ENCODE results near the gene ECI1.
"Not testable (repeated sequence)": the region's sequence is repeated elsewhere in the genome, so short reads cannot be mapped to it uniquely, and the experiment has no call there.

Gene ECI1

GRCh38 chr16:2278956-2279800 lies 27.8 kb upstream of the ECI1 start:
- DNase-seq = no peak

DNA sequence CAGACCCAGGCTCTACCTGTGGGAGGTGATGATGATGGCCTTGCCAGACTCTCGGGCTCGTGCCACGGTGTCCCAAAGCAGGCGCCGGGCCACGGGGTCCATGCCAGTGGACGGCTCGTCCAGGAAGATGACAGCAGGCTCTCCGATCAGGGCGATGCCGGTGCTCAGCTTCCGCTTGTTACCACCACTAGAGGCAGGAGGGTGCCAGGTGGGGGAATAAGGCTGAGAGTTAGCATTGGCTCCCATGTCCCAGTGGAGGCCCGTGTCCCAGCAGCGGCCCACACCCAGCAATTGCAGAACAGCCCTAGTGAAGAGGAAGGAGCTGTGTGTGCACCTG lies 26.9 kb upstream of the ECI1 start:
- no peak for DNase-seq

GRCh38 chr16:2277466-2278271 lies 26.3 kb upstream of the ECI1 start:
- no peak for DNase-seq

DNA sequence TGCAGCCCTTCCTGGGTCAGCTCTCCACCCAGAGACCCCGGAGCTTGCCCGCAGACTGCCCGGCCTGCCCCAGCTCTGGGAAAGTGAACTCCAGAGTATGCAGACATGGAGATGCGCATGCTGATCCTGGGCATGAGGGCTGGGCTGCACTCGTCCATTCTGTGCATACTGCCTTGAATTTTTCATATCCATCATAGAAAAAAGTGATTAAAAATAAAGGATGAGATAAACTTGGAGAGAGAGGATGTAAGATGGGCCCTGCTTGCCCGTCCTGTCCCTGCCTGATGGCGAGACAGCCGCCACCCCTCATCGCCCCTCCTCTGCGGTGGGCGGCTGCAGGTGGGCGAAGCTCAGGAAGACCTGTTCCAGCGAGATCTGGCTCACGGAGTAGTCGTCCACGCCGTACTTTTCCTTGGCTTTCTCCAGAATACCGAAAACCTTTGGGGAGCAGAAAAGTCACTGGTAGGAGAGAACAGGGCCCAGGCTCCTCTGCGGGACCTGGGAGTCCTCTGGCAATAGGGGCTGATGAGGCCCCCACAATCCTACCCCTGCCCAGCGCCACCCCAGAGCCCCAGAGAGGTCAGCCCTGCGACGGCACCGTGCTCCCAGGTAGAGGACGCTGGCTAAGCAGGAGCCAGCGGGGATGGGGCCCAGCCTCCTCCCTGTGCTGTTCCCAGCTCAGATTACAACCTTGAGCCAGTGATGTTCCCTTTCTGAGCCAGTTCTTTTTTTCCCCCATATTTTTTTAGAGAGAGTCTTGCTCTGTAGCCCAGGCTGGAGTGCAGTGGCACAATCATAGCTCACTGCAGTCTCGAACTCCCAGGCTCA lies 25.2 kb upstream of the ECI1 start:
- DNase-seq = no peak

DNA sequence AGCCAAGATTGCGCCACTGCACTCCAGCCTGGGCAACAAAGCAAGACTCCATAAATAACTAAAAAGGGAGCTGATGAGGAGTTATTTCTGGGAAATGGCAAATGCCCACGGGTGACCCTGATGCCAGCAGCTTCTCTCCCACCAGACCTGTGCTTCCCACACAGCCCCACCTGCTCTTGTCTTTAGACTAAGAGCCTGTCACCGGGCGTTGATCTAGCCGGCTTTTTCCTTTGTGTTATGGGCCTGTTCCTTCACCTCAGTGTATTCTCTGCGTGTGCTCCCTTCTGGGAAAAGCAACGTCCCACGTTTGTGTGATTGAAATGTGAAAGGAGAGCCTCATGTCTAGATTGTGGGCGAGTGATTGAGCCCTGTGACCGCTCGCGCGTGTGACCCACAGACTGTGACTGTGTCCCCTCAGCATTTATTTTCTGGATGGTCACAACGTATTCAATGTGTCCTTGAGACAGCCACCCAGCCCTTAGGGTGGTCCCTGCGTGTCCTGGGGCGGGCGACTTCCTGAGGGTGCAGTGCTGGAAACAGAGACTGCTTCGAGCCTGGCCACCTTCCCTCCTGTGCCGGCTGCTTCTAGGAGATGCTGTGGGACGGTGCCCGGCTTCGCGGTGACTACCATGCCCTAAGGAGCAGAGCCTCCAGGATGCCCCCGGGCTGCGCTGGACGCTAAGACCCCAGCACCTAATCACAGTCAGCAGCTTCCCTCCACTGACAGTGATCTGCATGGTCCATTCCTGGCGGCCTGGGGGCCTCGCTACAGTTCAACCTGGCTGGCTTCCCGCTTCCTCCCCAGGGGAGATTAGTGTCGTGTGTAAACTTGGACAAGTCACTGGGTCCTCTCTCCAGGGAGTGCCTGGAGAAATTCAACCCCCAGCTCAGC lies 24.3 kb upstream of the ECI1 start:
- no peak for DNase-seq

- DNase-seq = no peak
Measured at GRCh38 chr16:2273931-2274330, 22.5 kb upstream of the ECI1 start.

- no peak for DNase-seq
Measured at GRCh38 chr16:2273484-2273883, 22.1 kb upstream of the ECI1 start.

DNA sequence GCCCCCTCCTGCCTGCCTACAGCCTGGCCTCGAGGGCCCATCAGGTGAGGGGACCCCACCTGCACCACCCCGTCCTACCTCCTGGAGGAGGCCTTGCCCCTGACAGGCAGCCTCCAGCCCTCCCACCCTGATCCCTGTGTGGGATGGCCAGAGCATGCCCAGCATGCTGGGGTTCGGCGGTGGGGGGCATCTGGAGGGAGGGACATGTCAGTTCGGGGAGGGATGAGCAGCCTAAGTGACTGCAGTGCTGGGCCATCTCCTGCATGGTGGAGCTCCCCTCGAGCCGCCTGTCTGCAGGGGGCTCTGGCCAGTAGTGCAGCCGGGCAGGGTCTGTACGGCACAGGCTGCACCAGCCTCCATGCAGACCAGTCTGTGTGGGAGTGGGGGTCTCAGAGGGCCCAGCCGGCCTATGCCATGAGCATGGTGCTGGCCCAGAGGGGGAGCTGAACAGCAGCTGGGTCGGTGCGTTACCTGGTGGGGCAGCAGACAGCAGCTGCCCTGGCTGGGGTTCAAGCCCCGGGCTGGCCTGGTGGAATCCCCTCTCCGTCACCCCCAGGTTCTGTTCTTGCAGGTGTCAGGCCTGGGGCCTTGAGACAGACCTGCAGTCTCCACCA lies 20.6 kb upstream of the ECI1 start:
- no peak for DNase-seq

GRCh38 chr16:2270588-2271470 lies 19.4 kb upstream of the ECI1 start:
- DNase-seq = no peak

DNA sequence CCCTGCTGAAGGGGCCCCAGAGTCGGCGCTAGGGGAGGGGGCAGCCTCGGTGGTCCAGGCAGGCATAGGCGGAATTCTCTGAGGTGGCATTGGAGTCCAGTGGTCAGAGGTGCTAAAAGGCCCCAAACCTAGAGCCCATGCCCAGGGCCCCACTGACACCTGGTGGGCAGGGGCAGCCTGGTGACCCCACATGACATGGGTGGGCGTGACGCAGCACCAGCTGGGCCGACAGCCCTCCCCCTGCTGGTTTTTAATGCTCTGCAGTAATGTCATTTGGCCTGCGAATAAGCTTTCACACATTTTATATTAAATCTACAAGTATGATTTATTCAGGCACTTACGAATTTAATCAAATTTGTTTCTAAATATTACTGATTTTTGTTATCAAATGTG lies 18.7 kb upstream of the ECI1 start:
- no peak for DNase-seq

DNA sequence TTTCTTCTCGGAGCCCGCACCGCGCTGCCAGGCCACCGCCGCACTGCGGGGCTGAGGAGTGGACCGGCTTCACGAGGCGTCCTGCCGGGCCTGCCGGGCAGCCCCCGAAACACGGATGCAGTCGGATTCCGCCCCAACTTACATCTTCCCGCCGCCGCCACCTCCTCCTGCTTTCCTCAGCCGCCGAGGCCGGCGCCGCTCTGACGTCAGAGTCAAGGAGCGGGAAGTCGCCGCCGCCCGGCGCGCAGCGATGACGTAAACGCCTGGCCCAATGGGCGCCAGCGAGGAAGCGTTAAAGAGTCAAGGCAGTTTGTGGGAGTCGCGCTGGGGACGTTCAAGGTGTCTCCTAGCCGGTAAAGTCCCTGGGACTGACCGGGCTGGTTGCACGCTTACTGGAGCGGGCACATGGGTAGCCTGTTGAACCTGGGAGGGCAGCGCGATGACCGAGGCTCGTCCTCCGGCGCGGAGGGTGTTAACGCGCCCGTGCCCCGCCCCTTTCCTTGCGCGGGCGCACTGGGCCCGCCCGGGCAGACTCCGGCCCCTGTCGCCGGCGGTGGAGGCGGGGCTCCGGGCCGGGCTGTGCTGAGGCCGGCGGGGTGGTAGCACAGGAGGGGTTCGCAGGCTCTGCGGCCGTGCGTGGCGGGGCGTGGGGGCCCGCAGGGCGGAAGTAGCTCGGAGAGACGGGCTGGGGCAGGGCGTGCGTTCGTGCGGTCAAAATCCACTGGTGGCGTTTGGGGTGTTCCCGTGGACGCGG lies 16.7 kb upstream of the ECI1 start, which contains the start of gene RNPS1:
TSS of gene RNPS1 (minus strand) at position 214 of the 754 bp plus-strand sequence. CDS start 3,483 bp downstream, outside the sequence.
- DNase-seq = peak; percentile 95

DNA sequence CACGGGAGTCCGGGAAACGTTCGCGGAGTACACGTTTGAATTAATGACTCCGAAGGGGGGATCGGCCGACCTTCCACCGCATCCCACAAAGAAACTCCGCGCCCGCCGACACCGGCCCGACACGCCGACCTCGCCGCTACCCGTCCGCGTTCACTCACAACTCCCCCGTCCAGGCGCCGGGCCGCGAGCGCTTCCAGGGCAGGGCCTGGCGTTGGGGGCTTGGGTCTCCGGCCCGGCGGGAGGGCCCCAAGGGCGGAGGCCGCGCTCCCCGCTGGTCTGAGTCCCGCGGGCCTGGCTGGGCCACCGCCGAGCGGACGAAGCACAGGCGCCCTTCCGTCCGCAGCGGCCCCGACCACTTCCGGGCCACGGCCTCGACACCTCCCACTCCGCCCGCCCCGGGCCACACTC lies 16.1 kb upstream of the ECI1 start:
- DNase-seq = not testable (repeated sequence)

- not testable (repeated sequence) for DNase-seq
Measured at GRCh38 chr16:2266887-2267286, 15.5 kb upstream of the ECI1 start.

DNA sequence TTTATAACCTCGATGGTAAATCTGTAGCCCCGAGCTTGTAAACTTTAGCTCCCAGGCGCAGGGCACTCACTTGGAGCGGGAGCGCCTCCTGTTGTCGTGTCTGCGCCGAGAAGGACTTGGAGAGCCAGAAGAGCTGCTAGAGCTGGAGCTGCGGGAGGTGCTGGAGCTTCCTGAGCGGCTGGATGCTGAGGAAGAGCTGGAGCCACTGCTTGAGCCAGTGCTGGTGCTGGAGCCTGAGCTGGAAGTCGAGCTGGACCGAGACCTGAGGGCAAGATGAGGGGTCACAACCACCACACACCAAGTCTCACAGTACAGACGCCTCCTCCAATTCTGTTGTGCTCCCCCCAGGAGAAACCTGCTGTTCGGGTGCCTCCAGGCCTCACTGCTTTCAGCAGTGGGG lies 11.6 kb upstream of the ECI1 start:
- DNase-seq = not testable (repeated sequence)

DNA sequence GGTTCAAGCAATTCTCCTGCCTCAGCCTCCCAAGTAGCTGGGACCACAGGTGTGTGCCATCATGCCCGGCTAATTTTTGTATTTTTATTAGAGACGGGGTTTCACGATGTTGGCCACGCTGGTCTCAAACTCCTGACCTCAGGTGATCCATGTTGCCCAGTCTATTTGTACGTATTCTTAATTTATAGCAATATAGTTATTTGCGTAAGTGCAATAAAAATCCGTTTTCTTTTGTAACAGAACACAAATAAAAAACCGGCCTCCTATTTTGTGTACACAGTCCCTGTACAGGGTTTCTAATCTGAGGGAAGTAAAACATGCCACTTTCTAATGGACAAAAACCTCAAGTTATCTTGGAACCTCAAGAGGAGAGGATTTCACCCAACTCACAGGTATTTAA lies 8.9 kb upstream of the ECI1 start:
- no peak for DNase-seq

- not testable (repeated sequence) for DNase-seq
Measured at GRCh38 chr16:2258530-2258929, 7.1 kb upstream of the ECI1 start.

- no peak for DNase-seq
Measured at GRCh38 chr16:2257726-2258125, 6.3 kb upstream of the ECI1 start.

GRCh38 chr16:2256531-2257140 lies 5.2 kb upstream of the ECI1 start:
- no peak for DNase-seq

DNA sequence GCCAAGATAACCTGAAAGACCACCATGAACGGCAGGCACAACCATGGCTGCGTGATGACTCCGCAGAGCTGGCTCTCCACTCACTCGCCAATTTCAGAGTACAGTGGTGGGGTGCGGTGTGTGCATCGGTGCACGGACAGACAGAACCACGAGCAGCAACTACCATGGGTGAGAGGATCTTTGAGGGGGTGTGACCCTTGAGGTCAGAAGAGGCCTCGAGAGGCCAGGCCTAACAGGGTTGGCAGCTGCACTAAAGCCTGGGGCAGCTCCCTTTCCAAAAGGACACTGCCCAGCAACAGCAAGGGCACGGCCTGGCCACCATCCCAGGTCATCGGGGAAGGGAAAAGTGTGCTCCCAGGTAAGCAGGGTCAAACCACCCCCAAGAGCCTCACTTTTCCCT lies 1.9 kb upstream of the ECI1 start:
- no peak for DNase-seq
